ENCODE measurements around the gene PRELID2.
"Not testable (repeated sequence)": the region's sequence is repeated elsewhere in the genome, so short reads cannot be mapped to it uniquely, and the experiment has no call there.

- not testable (repeated sequence) for TF ChIP-seq CTCF (IDR thresholded peaks at IDR 0.05); POLR2AphosphoS5 (IDR thresholded peaks at IDR 0.05); EP300 (IDR thresholded peaks at IDR 0.05; ENCODE audit: low read depth); POLR2A (IDR thresholded peaks at IDR 0.05)
These were observed 36.6 kb downstream of the PRELID2 start for GRCh38 chr5:145798503-145798902.

Data from transverse colon (tissue), 4 donors.